Aorta (tissue), 5 donors: Measurements from ENCODE around the gene TBX4. TPM values are rescaled to one million over a fixed set of nuclear protein-coding genes. Genes with fewer than 3 reads are reported as not detected.

Source experiments
- ATAC-seq: fragments of 200-7000 bp; cut with Tn5 transposase; one replicate; pipeline ENCODE4 v1.9.1; 2022; ENCODE audit warnings: moderate library complexity; ENCODE audit not compliant: low FRiP score
- DNase-seq, 2 donors: peaks; one replicate each; pipeline ENCODE4 v3.0.0-alpha.2; 2020
- H3K27ac ChIP-seq, 2 donors: one replicate each; pipeline ENCODE4 v1.5.1; 2013; ENCODE audit warnings: low read length in 2 of 2, mild to moderate bottlenecking in 2 of 2, moderate library complexity in 2 of 2, control low read depth in 1 of 2, inconsistent platforms in 1 of 2, low read depth in 1 of 2
- H3K27me3 ChIP-seq, 2 donors: one replicate each; pipeline ENCODE4 v1.6.1; 2013; ENCODE audit warnings: control low read depth in 1 of 2, low read length in 1 of 2, mild to moderate bottlenecking in 1 of 2, moderate library complexity in 1 of 2; ENCODE audit not compliant: insufficient read depth in 2 of 2, control insufficient read depth in 1 of 2
- H3K36me3 ChIP-seq, 2 donors: one replicate each; pipeline ENCODE4 v1.6.1; 2013; ENCODE audit warnings: control low read depth in 1 of 2, low read length in 1 of 2, mild to moderate bottlenecking in 1 of 2; ENCODE audit not compliant: insufficient read depth in 2 of 2, control insufficient read depth in 1 of 2
- H3K4me1 ChIP-seq, 2 donors: one replicate each; pipeline ENCODE4 v1.6.1; 2013; ENCODE audit warnings: low read length in 2 of 2, control low read depth in 1 of 2, mild to moderate bottlenecking in 1 of 2, moderate library complexity in 1 of 2; ENCODE audit not compliant: insufficient read depth in 2 of 2, control insufficient read depth in 1 of 2
- H3K4me3 ChIP-seq, 2 donors: one replicate each; pipeline ENCODE4 v1.5.1; 2013; ENCODE audit warnings: low read length in 2 of 2, control low read depth in 1 of 2, mild to moderate bottlenecking in 1 of 2
- H3K9me3 ChIP-seq: one replicate; pipeline ENCODE4 v1.6.1; 2013; ENCODE audit warnings: mild to moderate bottlenecking, low read length; ENCODE audit not compliant: control insufficient read depth
- WGBS, 2 donors: extraction: QIAGEN DNeasy Blood & Tissue Kit; methylation state at CpG; one replicate each; pipeline ENCODE4 v1.1.7; 2013; 5-methylcytosine and 5-hydroxymethylcytosine counted together
- intact Hi-C, 2 donors: fragments of 100-400 bp; cut with DNase I; formaldehyde crosslinking; loops; one replicate each; pipeline versions ENCODE4 v1.14.2 to v1.15.0; 2022
- polyA plus RNA-seq, 2 donors: library from polyadenylated mRNA; stranded (reverse); fragments of 200-250 nt; gene quantifications; one replicate each; pipeline ENCODE4 v1.2.3, GENCODE V29; 2013
- total RNA-seq, 2 donors: library from RNA; stranded (reverse); fragmentation: NEBNext Ultra II Directional; extraction: Animal tissue kit (Norgen Biotek cat#: 25700); gene quantifications; one replicate each; pipeline ENCODE4 v1.2.1, GENCODE V29; 2021
- donor health status: healthy with polysubstance abuse.
- donor health status: Bipolar disorder and iron deficiency.
- donor health status: DM: no; HTN: no; CAD: no.
- donor health status: DM: no; HTN: no; CAD: no.
- donor health status: DM: yes; HTN: yes; CAD: no.

Gene TBX4
- total and polyA plus RNA-seq, 4 donors: 0.23 to 0.27 TPM; not detected in 2

- DNase-seq (no peak), ATAC-seq (no peak)
- no peaks in the 10 kb centered on the region for H3K4me1 ChIP-seq
- H3K9me3 ChIP-seq: no peaks in the 10 kb centered on the region
- no peak overlapping the region for H3K27ac ChIP-seq
- 92 to 93% methylated on average over 12 of the region's 12 CpGs for WGBS, 2 donors
- H3K4me3 ChIP-seq: no peak overlapping the region
- H3K36me3 ChIP-seq: no peaks in the 10 kb centered on the region
- no peaks in the 10 kb centered on the region for H3K27me3 ChIP-seq
- intact Hi-C loops: no loop called here
Measured at GRCh38 chr17:61474235-61474927, 22.2 kb downstream of the TBX4 start.

GRCh38 chr17:61474934-61475333, 22.7 kb downstream of the TBX4 start:
- Histone ChIP-seq H3K27me3 (no peaks in the 10 kb centered on the region), H3K27ac (no peak overlapping the region), H3K4me1 (no peaks in the 10 kb centered on the region), H3K9me3 (no peaks in the 10 kb centered on the region), H3K36me3 (no peaks in the 10 kb centered on the region), H3K4me3 (no peak overlapping the region)
- intact Hi-C loops: no loop called here
- 85 to 95% methylated on average over 6 of the region's 6 CpGs for WGBS, 2 donors
- ATAC-seq (no peak), DNase-seq (peak in 1 of 2 donors; percentile 56)

GRCh38 chr17:61475726-61476125, 23.5 kb downstream of the TBX4 start:
- Histone ChIP-seq H3K27ac (no peak overlapping the region), H3K4me3 (no peak overlapping the region), H3K36me3 (no peaks in the 10 kb centered on the region), H3K27me3 (no peaks in the 10 kb centered on the region), H3K4me1 (no peaks in the 10 kb centered on the region), H3K9me3 (no peaks in the 10 kb centered on the region)
- DNase-seq (no peak), ATAC-seq (no peak)
- 85 to 86% methylated on average over 8 of the region's 8 CpGs for WGBS, 2 donors
- intact Hi-C loops: no loop called here

- no peaks in the 10 kb centered on the region for H3K36me3 ChIP-seq
- WGBS, 2 donors: 58 to 65% methylated on average over 17 of the region's 17 CpGs
- H3K4me3 ChIP-seq: no peak overlapping the region
Measured at GRCh38 chr17:61476476-61477203, 24.4 kb downstream of the TBX4 start.

GRCh38 chr17:61477204-61477834, 25.1 kb downstream of the TBX4 start:
- WGBS, 2 donors: 48 to 51% methylated on average over 23 of the region's 23 CpGs

More at GRCh38 chr17:61476476-61477203, 24.4 kb downstream of the TBX4 start:
- Histone ChIP-seq H3K27me3 (no peaks in the 10 kb centered on the region), H3K27ac (no peak overlapping the region), H3K4me1 (no peaks in the 10 kb centered on the region), H3K9me3 (no peaks in the 10 kb centered on the region)
- DNase-seq (peak in 1 of 2 donors; percentile 56), ATAC-seq (no peak)
- intact Hi-C loops: no loop called here

GRCh38 chr17:61478026-61478789, 26.0 kb downstream of the TBX4 start:
- no peaks in the 10 kb centered on the region for H3K27me3 ChIP-seq
- no peak overlapping the region for H3K4me3 ChIP-seq
- ATAC-seq (no peak), DNase-seq (peak in 1 of 2 donors; percentile 55)
- intact Hi-C loops: no loop called here
- no peaks in the 10 kb centered on the region for H3K36me3 ChIP-seq
- H3K27ac ChIP-seq: no peak overlapping the region
- no peaks in the 10 kb centered on the region for H3K4me1 ChIP-seq
- H3K9me3 ChIP-seq: no peaks in the 10 kb centered on the region
- WGBS, 2 donors: 95 to 96% methylated on average over 9 of the region's 9 CpGs

More at GRCh38 chr17:61477204-61477834, 25.1 kb downstream of the TBX4 start:
- Histone ChIP-seq H3K9me3 (no peaks in the 10 kb centered on the region), H3K27me3 (no peaks in the 10 kb centered on the region), H3K36me3 (no peaks in the 10 kb centered on the region), H3K27ac (no peak overlapping the region), H3K4me3 (no peak overlapping the region), H3K4me1 (no peaks in the 10 kb centered on the region)
- peak in 1 of 2 donors; percentile 65 for DNase-seq
- no peak for ATAC-seq
- intact Hi-C loops: no loop called here

- Histone ChIP-seq H3K4me3 (no peak overlapping the region), H3K27me3 (no peaks in the 10 kb centered on the region), H3K36me3 (no peaks in the 10 kb centered on the region), H3K27ac (no peak overlapping the region), H3K4me1 (no peaks in the 10 kb centered on the region), H3K9me3 (no peaks in the 10 kb centered on the region)
- WGBS, 2 donors: 92 to 93% methylated on average over 14 of the region's 14 CpGs
- DNase-seq (peak in 1 of 2 donors; percentile 58), ATAC-seq (no peak)
- intact Hi-C loops: no loop called here
Measured at GRCh38 chr17:61478790-61479492, 26.7 kb downstream of the TBX4 start.
